Muscle layer of duodenum (tissue), 2 donors: ENCODE measurements around the gene CD82.

Source experiments
- H3K27ac ChIP-seq: one replicate; pipeline ENCODE4 v1.7.0; 2013; ENCODE audit warnings: mild to moderate bottlenecking, low read length
- H3K27me3 ChIP-seq: one replicate; pipeline ENCODE4 v1.7.0; 2013; ENCODE audit warnings: low read depth, mild to moderate bottlenecking, control low read depth, low read length
- H3K36me3 ChIP-seq, 2 donors: one replicate each; pipeline ENCODE4 v1.7.0; 2013; ENCODE audit warnings: low read length in 2 of 2, control low read depth in 1 of 2, mild to moderate bottlenecking in 1 of 2; ENCODE audit not compliant: insufficient read depth in 2 of 2, control insufficient read depth in 1 of 2
- H3K4me1 ChIP-seq, 2 donors: one replicate each; pipeline ENCODE4 v1.7.0; 2013; ENCODE audit warnings: low read length in 2 of 2, mild to moderate bottlenecking in 2 of 2, control low read depth in 1 of 2, moderate library complexity in 1 of 2; ENCODE audit not compliant: insufficient read depth in 2 of 2, control insufficient read depth in 1 of 2
- H3K4me3 ChIP-seq, 2 donors: one replicate each; pipeline ENCODE4 v1.7.0; 2013; ENCODE audit warnings: low read length in 2 of 2, low read depth in 1 of 2, mild to moderate bottlenecking in 1 of 2
- H3K9me3 ChIP-seq, 2 donors: one replicate each; pipeline ENCODE4 v1.7.0; 2013; ENCODE audit warnings: low read length in 2 of 2, control low read depth in 1 of 2, mild to moderate bottlenecking in 1 of 2; ENCODE audit not compliant: control insufficient read depth in 1 of 2
- donor health status: healthy.

The CD82 gene

DNA sequence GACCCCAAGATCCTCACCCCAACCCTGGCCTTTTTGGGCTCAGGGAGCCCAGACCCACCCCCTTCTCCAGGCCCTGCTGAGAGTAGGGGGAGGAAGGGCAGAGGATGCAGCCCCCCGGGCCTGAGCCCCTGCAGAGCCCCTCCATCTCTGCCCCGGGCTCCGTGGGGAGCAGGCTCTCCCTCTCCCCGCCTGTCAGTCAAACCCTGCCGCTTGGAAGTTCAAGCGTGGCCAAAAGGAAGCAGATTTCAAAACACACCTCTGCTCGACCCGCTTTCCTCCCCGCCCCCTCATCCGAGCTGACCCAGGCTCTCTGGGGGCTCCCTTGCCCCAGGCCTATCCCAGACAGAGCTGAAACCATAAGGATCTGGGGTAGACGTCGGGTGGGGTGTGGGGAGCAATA is 39.0 kb upstream of the CD82 start:
- Histone ChIP-seq H3K27me3 (no peaks in the 10 kb centered on the region), H3K27ac (no peak overlapping the region), H3K9me3 (no peaks in the 10 kb centered on the region), H3K36me3 (no peaks in the 10 kb centered on the region), H3K4me1 (no peaks in the 10 kb centered on the region), H3K4me3 (no peak overlapping the region)

DNA sequence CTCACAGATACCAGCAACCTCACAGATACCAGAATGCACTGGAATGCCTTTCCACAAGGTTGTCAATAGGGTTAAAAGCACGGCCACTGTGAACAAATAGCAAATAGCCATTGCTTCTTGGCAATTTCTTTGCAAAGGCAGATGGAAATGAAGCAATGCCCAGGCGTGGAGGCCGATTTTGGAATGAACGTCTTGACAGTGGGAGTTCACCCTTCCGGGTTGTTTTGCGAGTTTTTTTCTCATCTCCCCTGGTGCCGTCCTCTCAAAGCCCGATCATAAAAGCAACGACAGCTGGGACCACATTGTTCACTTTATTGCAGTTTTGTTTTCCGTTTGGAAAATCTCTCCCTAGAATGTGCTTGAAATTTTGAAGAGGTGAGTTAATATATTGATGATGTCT is 38.0 kb upstream of the CD82 start:
- Histone ChIP-seq H3K27ac (no peak overlapping the region), H3K4me1 (no peaks in the 10 kb centered on the region), H3K27me3 (no peaks in the 10 kb centered on the region), H3K4me3 (no peak overlapping the region), H3K36me3 (no peaks in the 10 kb centered on the region), H3K9me3 (no peaks in the 10 kb centered on the region)

DNA sequence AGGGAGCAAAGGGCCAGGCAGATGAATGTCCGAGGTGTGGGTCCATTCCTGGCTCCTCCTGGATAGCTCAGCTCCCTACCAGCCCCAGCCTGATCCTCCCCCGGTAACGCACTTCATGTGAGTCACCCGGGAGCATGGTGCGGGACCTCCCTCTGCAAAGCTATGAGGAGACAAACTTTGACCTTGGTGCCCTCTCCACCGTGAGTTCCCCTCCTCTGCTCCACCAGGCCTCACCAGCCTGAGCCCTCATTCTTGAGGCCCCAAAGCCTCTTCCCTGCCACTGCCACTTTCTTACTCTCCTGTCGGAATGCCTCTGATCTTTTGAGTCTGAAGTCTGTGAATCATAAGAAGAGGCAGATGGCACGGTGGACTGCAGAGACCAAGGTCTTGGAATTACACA is 37.4 kb upstream of the CD82 start:
- H3K36me3 ChIP-seq: no peaks in the 10 kb centered on the region
- H3K4me1 ChIP-seq: no peaks in the 10 kb centered on the region
- H3K9me3 ChIP-seq: no peaks in the 10 kb centered on the region
- no peaks in the 10 kb centered on the region for H3K27me3 ChIP-seq
- no peak overlapping the region for H3K27ac ChIP-seq
- no peak overlapping the region for H3K4me3 ChIP-seq

DNA sequence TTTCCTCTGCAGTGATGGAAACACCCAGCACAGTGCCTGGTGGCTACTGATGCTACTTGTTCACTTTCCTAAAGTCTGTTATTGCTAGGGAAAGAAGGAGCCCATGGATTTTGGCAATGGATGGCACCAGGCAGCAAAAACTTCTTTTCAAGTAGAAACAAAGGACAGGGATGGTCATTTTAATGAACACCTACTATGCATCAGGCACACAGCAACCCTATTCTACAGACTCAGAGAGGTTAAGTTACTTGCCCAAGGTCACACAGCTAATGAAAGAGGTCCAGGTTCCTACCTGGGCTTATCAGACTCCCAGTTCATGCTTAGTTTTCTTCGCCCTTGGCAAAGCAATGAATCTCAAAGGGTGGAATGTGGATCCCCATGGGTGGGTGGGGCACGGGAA is 36.9 kb upstream of the CD82 start:
- H3K9me3 ChIP-seq: no peaks in the 10 kb centered on the region
- no peak overlapping the region for H3K4me3 ChIP-seq
- H3K4me1 ChIP-seq: no peaks in the 10 kb centered on the region
- H3K27me3 ChIP-seq: no peaks in the 10 kb centered on the region
- no peak overlapping the region for H3K27ac ChIP-seq
- no peaks in the 10 kb centered on the region for H3K36me3 ChIP-seq

DNA sequence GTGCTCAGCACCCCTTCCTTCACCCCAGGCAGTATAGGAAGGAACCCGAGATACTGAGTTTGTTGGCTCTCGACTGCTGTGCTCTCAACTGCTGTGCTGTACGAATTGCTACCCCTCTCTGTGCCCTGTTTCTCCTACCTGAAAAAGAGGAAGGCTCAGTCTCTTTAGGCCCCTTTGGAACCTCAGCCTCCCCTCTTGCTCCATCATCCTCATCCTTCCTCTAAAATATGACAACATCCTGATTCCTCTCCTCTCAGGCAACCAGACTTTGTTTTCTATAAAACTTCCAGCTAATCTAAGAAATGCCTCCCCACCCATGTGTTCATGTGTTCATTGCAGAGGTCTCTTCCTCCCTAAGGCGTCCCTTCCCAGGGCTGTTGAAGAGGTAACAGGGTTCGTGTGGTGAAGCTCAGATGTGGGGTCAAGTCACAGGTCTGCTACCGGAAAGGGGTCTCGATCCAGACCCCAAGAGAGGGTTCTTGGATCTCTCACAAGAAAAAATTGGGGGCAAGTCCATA is 35.5 kb upstream of the CD82 start:
- Histone ChIP-seq H3K9me3 (no peaks in the 10 kb centered on the region), H3K36me3 (no peaks in the 10 kb centered on the region), H3K27me3 (peaks cover 3% of the 10 kb centered on the region), H3K4me3 (no peak overlapping the region), H3K27ac (no peak overlapping the region), H3K4me1 (no peaks in the 10 kb centered on the region)

DNA sequence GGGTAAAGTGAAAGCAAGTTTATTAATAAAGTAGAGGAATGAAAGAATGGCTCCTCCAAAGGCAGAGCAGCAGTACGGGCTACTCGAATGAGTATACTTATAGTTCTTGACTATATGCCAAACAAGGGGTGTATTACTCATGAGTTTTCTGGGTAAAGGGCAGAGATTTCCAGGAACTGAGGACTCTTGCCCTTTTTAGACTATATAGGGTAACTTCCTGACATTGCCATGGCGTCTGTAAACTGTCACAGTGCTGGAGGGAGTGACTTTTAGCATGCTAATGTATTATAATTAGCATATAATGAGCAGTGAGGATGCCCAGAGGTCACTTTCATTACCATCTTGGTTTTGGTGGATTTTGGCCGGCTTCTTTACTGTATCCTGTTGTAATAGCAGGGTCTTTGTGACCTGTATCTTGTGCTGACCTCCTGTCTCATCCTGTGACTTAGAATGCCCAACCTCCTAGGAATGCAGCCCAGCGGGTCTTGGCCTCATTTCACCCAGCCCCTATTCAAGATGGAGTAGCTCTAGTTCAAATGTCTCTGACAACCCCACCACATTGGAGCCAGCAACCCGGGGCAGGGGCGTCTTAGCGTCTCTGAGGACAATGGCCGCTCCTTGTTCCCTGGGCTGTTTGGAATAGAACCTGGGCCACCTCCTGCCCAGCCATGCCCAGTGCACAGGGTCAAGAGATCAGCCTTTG is 34.9 kb upstream of the CD82 start:
- no peaks in the 10 kb centered on the region for H3K9me3 ChIP-seq
- H3K27ac ChIP-seq: no peak overlapping the region
- H3K4me3 ChIP-seq: no peak overlapping the region
- H3K4me1 ChIP-seq: no peaks in the 10 kb centered on the region
- H3K36me3 ChIP-seq: no peaks in the 10 kb centered on the region
- H3K27me3 ChIP-seq: peaks cover 3% of the 10 kb centered on the region

DNA sequence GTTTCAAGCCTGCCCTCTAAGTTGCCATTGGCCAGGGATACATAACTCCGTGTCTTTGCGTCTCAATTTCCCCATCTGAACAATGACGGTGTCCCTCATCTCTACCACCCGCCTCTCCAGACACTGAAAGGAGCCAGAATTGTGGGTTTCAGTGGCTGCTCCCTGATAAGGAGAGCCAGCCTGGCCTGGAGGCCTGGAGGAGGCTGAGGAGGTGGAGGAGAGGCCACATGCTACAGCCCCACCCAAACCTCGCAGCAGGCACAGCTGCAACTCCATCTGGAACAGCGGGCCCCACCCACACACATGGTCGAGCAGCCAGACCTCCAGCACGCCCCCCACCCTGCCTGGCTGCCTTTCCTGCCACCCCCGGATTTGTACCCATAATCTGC is 34.4 kb upstream of the CD82 start:
- peaks cover 3% of the 10 kb centered on the region for H3K27me3 ChIP-seq
- H3K36me3 ChIP-seq: no peaks in the 10 kb centered on the region
- H3K4me3 ChIP-seq: no peak overlapping the region
- H3K27ac ChIP-seq: no peak overlapping the region
- no peaks in the 10 kb centered on the region for H3K4me1 ChIP-seq
- no peaks in the 10 kb centered on the region for H3K9me3 ChIP-seq

DNA sequence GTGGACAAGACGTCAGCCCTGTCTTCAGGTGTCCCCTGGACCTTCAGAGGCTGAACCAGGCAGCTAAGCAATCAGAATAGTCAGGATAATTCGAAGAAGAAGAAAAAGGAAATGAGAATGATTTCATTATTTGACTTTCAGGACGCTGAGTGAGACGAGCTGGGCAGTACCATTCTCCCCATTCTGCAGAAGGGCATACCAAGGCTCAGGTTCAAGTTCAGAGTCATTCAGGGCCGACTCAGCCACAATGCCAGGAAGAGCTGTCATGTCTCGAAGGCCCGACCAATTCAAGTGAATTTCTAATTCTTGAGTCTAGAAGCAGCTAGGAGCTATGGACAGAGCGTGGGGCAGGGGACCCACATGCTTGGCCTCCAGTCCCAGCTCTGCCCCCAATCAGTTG is 33.8 kb upstream of the CD82 start:
- Histone ChIP-seq H3K9me3 (no peaks in the 10 kb centered on the region), H3K27me3 (peaks cover 3% of the 10 kb centered on the region), H3K36me3 (no peaks in the 10 kb centered on the region), H3K4me3 (no peak overlapping the region), H3K27ac (no peak overlapping the region), H3K4me1 (no peaks in the 10 kb centered on the region)

DNA sequence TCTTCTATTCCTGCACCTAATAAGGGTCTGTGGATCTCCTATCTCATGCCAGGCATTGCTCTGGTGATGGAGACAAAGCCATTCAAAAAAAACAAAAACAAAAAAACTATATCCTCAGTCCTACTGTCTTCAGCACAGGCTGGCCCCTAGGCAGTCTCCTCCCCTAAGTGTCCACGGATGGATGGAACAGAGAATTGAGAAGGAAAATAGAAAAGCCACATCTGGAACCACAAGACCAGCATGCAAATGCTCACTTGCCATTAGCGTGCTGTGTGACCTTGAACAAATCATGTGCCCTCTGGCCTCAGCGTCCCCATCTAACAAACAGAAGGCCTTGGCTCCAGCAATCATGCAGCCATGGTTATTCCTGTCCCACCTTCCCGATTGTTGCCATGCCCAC is 32.7 kb upstream of the CD82 start:
- H3K27ac ChIP-seq: no peak overlapping the region
- peaks cover 3% of the 10 kb centered on the region for H3K27me3 ChIP-seq
- no peaks in the 10 kb centered on the region for H3K4me1 ChIP-seq
- H3K36me3 ChIP-seq: no peaks in the 10 kb centered on the region
- no peaks in the 10 kb centered on the region for H3K9me3 ChIP-seq
- H3K4me3 ChIP-seq: no peak overlapping the region

DNA sequence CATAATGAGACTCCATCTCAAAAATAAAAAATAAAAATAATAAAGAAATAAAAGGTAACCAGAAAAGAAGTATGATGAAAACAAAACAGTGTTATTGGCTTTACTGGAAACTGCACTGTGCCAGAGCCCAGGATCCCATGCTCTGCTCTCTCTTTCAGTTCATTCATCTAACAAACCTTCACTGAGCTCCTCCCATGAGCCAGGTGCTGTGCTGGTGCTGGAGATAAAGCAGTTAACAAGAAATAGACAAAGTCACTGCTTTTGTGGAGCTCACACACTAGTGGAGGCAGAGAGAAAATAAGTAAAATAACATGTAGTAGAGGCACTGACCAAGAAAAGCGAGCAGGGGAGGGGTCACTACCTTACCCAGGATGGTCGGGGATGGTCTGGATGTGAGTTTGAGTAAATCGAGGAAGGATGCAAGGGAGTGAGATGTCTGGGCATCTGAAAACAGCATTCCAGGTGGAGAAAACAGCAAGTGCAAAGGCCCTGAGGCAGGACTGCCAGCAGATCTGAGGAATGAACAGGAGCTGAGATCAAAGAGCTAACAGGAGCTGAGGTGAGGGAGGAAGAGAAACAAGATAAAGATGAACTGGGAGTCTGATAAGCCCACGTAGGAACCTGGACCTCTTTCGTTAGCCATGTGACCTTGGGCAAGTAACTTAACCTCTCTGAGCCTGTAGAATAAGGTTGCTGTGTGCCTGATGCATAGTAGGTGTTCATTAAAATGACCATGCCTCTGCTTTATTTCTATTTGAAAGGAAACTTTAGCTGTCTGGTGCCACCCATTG is 31.3 kb upstream of the CD82 start:
- Histone ChIP-seq H3K9me3 (no peaks in the 10 kb centered on the region), H3K27me3 (peaks cover 3% of the 10 kb centered on the region), H3K4me3 (no peak overlapping the region), H3K36me3 (no peaks in the 10 kb centered on the region), H3K4me1 (no peaks in the 10 kb centered on the region), H3K27ac (no peak overlapping the region)

DNA sequence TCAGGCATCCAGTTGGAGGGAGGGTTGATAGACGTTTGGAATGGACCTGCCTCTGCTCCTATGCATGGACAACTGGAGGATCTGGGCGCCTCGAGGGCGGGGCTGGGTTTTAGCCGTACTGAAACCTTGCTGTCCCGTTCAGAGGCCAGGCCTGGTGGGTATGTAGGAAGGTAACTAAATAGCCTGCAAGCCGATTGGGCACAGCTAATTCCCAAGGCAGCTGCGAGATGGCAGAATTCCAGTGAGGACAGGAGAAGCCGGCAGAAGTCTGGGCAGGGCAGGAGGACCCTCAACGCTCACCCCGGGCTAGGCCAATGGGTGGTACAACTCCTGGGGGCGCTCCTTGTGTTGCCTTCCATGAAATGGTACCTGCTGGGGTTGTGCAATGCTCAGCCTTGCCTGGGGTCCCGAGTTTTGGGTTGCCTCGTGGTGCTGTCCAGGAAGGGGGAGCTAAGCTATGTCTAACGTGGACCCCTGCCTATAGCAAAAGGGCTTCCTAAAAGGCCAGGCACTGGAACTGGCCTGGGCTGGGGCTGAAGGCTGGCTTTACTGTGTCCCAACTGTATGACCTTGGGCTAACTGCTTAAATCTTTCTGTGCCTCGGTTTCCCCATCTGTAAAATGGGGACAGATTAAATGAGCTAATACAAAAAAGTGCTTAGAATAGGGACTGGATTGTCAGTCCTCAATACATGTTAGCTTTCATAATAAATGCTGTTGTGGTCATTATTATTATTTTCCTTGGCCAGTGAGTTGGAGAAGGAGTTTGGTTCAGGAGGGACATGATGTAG is 30.1 kb upstream of the CD82 start:
- Histone ChIP-seq H3K4me3 (no peak overlapping the region), H3K27me3 (peaks cover 3% of the 10 kb centered on the region), H3K27ac (no peak overlapping the region), H3K9me3 (no peaks in the 10 kb centered on the region), H3K4me1 (no peaks in the 10 kb centered on the region), H3K36me3 (no peaks in the 10 kb centered on the region)
